Adrenal gland (tissue), 5 donors: ENCODE data around the gene B4GALT1.

Source experiments
- CTCF ChIP-seq, 6 experiments: fragments of 450-650 bp in 4 of 6; fragments of 200-600 bp in 2 of 6; sonication (generic) in 1 of 6; IDR thresholded peaks; 1 replicate in 5 of 6; 2 replicates in 1 of 6; pipeline versions ENCODE4 v1.5.1 to v1.8.0; 2016 to 2021; ENCODE audit warnings: antibody characterized with exemption in 6 of 6, mild to moderate bottlenecking in 2 of 6, moderate library complexity in 1 of 6
- POLR2A ChIP-seq, 2 donors: fragments of 450-650 bp; IDR thresholded peaks; one replicate each; pipeline ENCODE4 v1.6.1; 2017; ENCODE audit warnings: antibody characterized with exemption in 2 of 2, mild to moderate bottlenecking in 2 of 2, moderate library complexity in 1 of 2
- donor health status: DM: no; HTN: no; CAD: no.

GRCh38 chr9:33178972-33179697, 12.0 kb upstream of the B4GALT1 start:
- TF ChIP-seq CTCF (IDR thresholded peaks at IDR 0.05) (no peak), POLR2A (IDR thresholded peaks at IDR 0.05) (no peak)
